Heart left ventricle (tissue), 16 donors: ENCODE results near the gene ROBO1. TPM values are rescaled to one million over a fixed set of nuclear protein-coding genes. Genes with fewer than 3 reads are reported as not detected.

Experiments
- ATAC-seq, 4 donors: fragments of 200-7000 bp; cut with Tn5 transposase; one replicate each; pipeline ENCODE4 v1.9.1; 2020 to 2022; ENCODE audit warnings: moderate library complexity in 4 of 4, mild to moderate bottlenecking in 3 of 4, moderate number of reproducible peaks in 1 of 4
- DNase-seq, 5 donors: peaks; one replicate each; pipeline ENCODE4 v3.0.0-alpha.2; 2020
- H3K27ac ChIP-seq, 12 donors: fragments of 200-600 bp; sonication (generic) in 4 of 12; one replicate each; pipeline versions ENCODE4 v1.5.0 to v1.8.0; 2016 to 2022; ENCODE audit warnings: mild to moderate bottlenecking in 2 of 12
- H3K27me3 ChIP-seq, 9 donors: fragments of 200-600 bp; sonication (generic) in 2 of 9; one replicate each; pipeline versions ENCODE4 v1.5.1 to v1.8.0; 2016 to 2022; ENCODE audit warnings: mild to moderate bottlenecking in 3 of 9
- H3K36me3 ChIP-seq, 9 donors: fragments of 200-600 bp; sonication (generic) in 2 of 9; one replicate each; pipeline versions ENCODE4 v1.5.0 to v1.8.0; 2018 to 2022; ENCODE audit warnings: mild to moderate bottlenecking in 2 of 9
- H3K4me1 ChIP-seq, 12 donors: fragments of 200-600 bp; sonication (generic) in 4 of 12; one replicate each; pipeline versions ENCODE4 v1.5.0 to v1.8.0; 2016 to 2022; ENCODE audit warnings: mild to moderate bottlenecking in 3 of 12
- H3K4me3 ChIP-seq, 12 donors: fragments of 200-600 bp; sonication (generic) in 4 of 12; one replicate each; pipeline versions ENCODE4 v1.5.0 to v1.8.0; 2017 to 2022; ENCODE audit warnings: mild to moderate bottlenecking in 9 of 12, moderate library complexity in 4 of 12
- H3K9me3 ChIP-seq, 12 donors: fragments of 200-600 bp; sonication (generic) in 4 of 12; one replicate each; pipeline versions ENCODE4 v1.5.0 to v1.8.0; 2016 to 2022; ENCODE audit warnings: mild to moderate bottlenecking in 1 of 12
- POLR2A ChIP-seq, 2 donors: fragments of 450-650 bp; IDR thresholded peaks; one replicate each; pipeline ENCODE4 v1.6.1; 2017; ENCODE audit warnings: antibody characterized with exemption in 2 of 2, mild to moderate bottlenecking in 2 of 2, moderate library complexity in 2 of 2
- WGBS, 4 donors: extraction: QIAGEN DNeasy Blood & Tissue Kit in 2 of 4; methylation state at CpG; one replicate each; pipeline versions ENCODE4 v1.1.5 to v1.1.7; 2013 to 2018; 5-methylcytosine and 5-hydroxymethylcytosine counted together
- intact Hi-C, 10 donors: fragments of 100-400 bp; cut with DNase I; formaldehyde crosslinking; loops; one replicate each; pipeline versions ENCODE4 v1.11.1 to v1.14.2; 2022
- polyA plus RNA-seq, 2 donors: library from polyadenylated mRNA; stranded (reverse); fragments of 200-250 nt; gene quantifications; one replicate each; pipeline ENCODE4 v1.2.3, GENCODE V29; 2013
- total RNA-seq, 9 donors: library from RNA; depleted of rRNA in 2 of 9; stranded (reverse); fragments of >200 nt in 2 of 9; fragmentation: NEBNext Ultra II Directional in 3 of 9; extraction: Animal tissue kit (Norgen Biotek cat#: 25700) in 3 of 9; gene quantifications; one replicate each; pipeline versions ENCODE4 v1.1.0 to v1.2.4, GENCODE V29; 2016 to 2023
- TF ChIP-seq, protein P1 (sequence below), 12 donors: fragments of 200-600 bp; sonication (generic) in 4 of 12; IDR thresholded peaks; one replicate each; pipeline versions ENCODE4 v1.5.0 to v1.8.0; 2018 to 2022; ENCODE audit warnings: antibody characterized with exemption in 12 of 12, mild to moderate bottlenecking in 5 of 12
- donor health status: ischemic (EF 13 %, LVEDD 7.1; RV severe dilation, severe dysfunction).
- donor health status: healthy with polysubstance abuse.
- donor health status: DM: no; HTN: yes; CAD: no.
- donor health status: DM: no; HTN: no; CAD: no.
- donor health status: ischemic (EF 25% LVEDD 6.9; RV normal size, moderate dysfunction).
- donor health status: ischemic (EF 25% LVEDD 5.7; RV mildly dilated, moderate dysfunction).
- donor health status: healthy.
- donor health status: DM: yes; HTN: yes; CAD: no.
- donor health status: ischemic (EF 35%, LVEDD 5.7; RV mildly dilated, moderate dysfunction).
- donor health status: nonischemic (EF 11% LVEDD 7.7; RV severe dilation, severe dysfunction).
- donor health status: DM: yes; HTN: yes; CAD: no.
- donor health status: PGD.
- donor health status: ischemic (EF 29% LVEDD 5.4; RV normal size, mild dysfunction).
- donor health status: nonischemic (EF 23%, LVEDD 6.1; RV moderate dilation, normal function).

The ROBO1 gene
- total and polyA plus RNA-seq, 11 donors: 1.4 to 14.8 (median 5.7) TPM

DNA sequence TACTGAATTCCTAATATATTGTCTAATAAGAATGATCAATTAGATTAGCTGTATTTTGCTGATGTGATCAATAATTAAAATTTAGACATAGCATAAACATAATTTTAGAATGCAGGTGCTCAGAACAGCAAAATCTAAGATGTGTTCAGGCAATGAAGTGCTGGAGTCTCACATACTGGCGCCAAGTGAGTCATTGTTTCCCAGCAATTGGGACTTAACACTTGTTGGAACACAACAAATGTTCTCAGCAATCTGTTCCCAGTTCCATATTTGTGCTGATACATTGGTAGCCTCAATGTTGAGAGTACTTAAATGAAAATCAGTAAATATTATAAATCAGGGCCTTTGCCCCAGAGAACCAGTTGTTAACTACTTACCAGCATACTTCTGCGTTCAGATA, 619.0 kb downstream of the ROBO1 start:
- intact Hi-C loops: no loop called here
- H3K9me3 ChIP-seq: no peaks in the 10 kb centered on the region
- H3K4me1 ChIP-seq: no peaks in the 10 kb centered on the region
- no peak overlapping the region for H3K27ac ChIP-seq
- DNase-seq (no peak), ATAC-seq (no peak)
- WGBS, 4 donors: 91 to 94% (median 93%) methylated on average over 2 of the region's 2 CpGs
- no peaks in the 10 kb centered on the region for H3K27me3 ChIP-seq
- TF ChIP-seq, protein P1, sequence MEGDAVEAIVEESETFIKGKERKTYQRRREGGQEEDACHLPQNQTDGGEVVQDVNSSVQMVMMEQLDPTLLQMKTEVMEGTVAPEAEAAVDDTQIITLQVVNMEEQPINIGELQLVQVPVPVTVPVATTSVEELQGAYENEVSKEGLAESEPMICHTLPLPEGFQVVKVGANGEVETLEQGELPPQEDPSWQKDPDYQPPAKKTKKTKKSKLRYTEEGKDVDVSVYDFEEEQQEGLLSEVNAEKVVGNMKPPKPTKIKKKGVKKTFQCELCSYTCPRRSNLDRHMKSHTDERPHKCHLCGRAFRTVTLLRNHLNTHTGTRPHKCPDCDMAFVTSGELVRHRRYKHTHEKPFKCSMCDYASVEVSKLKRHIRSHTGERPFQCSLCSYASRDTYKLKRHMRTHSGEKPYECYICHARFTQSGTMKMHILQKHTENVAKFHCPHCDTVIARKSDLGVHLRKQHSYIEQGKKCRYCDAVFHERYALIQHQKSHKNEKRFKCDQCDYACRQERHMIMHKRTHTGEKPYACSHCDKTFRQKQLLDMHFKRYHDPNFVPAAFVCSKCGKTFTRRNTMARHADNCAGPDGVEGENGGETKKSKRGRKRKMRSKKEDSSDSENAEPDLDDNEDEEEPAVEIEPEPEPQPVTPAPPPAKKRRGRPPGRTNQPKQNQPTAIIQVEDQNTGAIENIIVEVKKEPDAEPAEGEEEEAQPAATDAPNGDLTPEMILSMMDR (IDR thresholded peaks at IDR 0.05): no peak
- no peak for TF ChIP-seq POLR2A (IDR thresholded peaks at IDR 0.05)
- H3K36me3 ChIP-seq: no peaks in the 10 kb centered on the region
- H3K4me3 ChIP-seq: no peak overlapping the region

DNA sequence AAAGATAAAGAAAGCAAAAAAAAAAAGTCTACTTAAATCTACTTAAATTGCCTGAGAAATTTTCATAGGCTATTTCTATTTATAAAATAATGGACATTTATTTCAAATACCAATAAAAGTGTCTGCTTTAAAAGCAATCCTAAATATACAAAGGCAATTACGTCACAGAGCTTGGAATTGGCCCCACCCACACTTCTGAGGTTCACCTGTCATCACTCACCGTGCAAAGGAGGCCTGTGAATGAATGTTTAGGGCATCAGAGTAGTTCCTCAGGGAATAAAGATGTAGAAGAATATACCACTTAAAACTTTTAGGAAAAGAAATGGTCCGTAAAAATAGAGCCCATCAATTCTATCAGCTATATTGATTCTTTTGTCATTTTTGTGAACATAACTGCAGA, 621.8 kb downstream of the ROBO1 start:
- Histone ChIP-seq H3K9me3 (no peaks in the 10 kb centered on the region), H3K4me3 (no peak overlapping the region), H3K36me3 (no peaks in the 10 kb centered on the region), H3K4me1 (no peaks in the 10 kb centered on the region), H3K27ac (no peak overlapping the region), H3K27me3 (no peaks in the 10 kb centered on the region)
- WGBS, 4 donors: 55 to 58% (median 56%) methylated on average over 3 of the region's 3 CpGs
- DNase-seq (no peak), ATAC-seq (no peak)
- no peak for TF ChIP-seq POLR2A (IDR thresholded peaks at IDR 0.05)
- TF ChIP-seq, protein P1 (IDR thresholded peaks at IDR 0.05): no peak
- intact Hi-C loops: no loop called here

DNA sequence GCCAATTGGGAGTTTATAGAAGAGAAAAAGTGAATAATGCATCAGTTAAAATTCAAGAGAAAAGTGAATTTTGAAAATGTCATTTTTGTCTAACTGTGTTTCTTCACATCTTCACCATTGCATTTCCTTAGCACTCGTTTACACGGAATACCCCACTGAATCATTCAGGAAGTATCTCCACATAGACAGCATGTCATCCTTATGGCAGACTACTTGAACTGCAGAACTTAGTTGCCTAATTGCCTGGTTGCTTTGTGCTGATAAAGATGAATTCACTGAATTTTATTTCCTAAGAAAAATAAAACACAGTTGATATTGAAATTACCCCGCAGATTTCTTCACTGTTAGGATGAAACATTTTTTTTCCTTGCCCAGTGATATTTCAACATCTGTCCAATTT, 627.1 kb downstream of the ROBO1 start:
- no peak for DNase-seq
- intact Hi-C loops: loop anchor here in 1 of 10 donors (5.0 kb wide), 1 partner anchor 678 kb away; no protein-coding TSS in a partner anchor
- Histone ChIP-seq H3K36me3 (no peaks in the 10 kb centered on the region), H3K4me3 (no peak overlapping the region), H3K9me3 (no peaks in the 10 kb centered on the region), H3K27ac (no peak overlapping the region), H3K27me3 (no peaks in the 10 kb centered on the region), H3K4me1 (no peaks in the 10 kb centered on the region)
- no peak for ATAC-seq
- TF ChIP-seq, protein P1 (IDR thresholded peaks at IDR 0.05): no peak
- TF ChIP-seq POLR2A (IDR thresholded peaks at IDR 0.05): no peak
- WGBS, 4 donors: 60 to 67% (median 62%) methylated on average over 3 of the region's 3 CpGs

DNA sequence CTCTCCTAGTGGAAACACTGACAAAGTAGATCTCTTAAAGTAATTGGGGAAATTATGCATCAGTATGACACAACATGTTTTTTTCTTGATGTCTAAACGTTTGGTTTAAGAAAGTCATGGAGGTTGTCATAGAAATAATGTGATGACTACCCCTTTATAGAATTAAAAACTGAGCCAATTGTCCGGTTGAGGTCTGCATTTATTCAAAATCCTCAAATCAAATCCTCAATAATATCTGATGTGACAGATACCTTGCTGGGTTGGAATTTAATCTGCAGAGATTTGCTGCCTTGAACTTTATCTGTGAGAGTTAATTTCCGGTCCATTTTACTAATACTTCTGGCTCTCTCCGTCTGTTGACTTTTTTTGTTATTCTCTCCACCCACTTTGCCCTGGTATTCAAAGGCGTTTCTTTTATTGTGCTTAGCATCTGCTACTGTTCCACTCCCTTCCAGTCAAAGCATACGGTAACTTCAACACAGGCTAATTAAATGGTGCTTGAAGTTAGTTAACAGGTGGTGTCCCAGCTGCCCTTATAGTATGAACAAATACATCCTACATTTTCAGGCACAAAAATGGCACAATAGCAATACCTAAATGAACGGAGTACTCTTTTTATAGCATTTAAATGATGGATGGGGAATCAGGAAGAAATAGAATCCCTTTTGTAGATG, 628.3 kb downstream of the ROBO1 start:
- intact Hi-C loops: loop anchor here in 1 of 10 donors (5.0 kb wide), 1 partner anchor 677 kb away; no protein-coding TSS in a partner anchor

More for the DNA sequence above, 628.3 kb downstream of the ROBO1 start:
- 66 to 74% (median 72%) methylated on average over 7 of the region's 7 CpGs for WGBS, 4 donors
- peaks cover 0 to 3% (median 0%) of the 10 kb centered on the region in 12 donors for H3K9me3 ChIP-seq
- no peaks in the 10 kb centered on the region for H3K4me1 ChIP-seq
- DNase-seq (no peak), ATAC-seq (no peak)
- no peak for TF ChIP-seq POLR2A (IDR thresholded peaks at IDR 0.05)
- TF ChIP-seq, protein P1 (IDR thresholded peaks at IDR 0.05): no peak
- H3K27ac ChIP-seq: no peak overlapping the region
- no peaks in the 10 kb centered on the region for H3K36me3 ChIP-seq
- no peak overlapping the region for H3K4me3 ChIP-seq
- H3K27me3 ChIP-seq: no peaks in the 10 kb centered on the region
